PC-9 (cell line): Measurements from ENCODE around the gene C8G. TPM values are rescaled to one million over a fixed set of nuclear protein-coding genes. Genes with fewer than 3 reads are reported as not detected.

Experiments used
- BruUV-seq: library from RNA; stranded (reverse); fragments of 400-500 nt; replicated peaks from 2 replicates; lab custom pipeline; 2021; lab: Mats Ljungman, UMichigan
- CTCF ChIA-PET: fragments of 300-600 bp; sonication (Branson Sonifier 250); formaldehyde crosslinking; loops from one replicate; lab custom pipeline; 2022; ENCODE audit warnings: antibody characterized with exemption; lab: Charles Lee
- POLR2A ChIA-PET: fragments of 300-600 bp; sonication (Branson Sonifier 250); formaldehyde crosslinking; loops from one replicate; lab custom pipeline; 2022; ENCODE audit warnings: antibody characterized with exemption; ENCODE audit not compliant: unreplicated experiment; lab: Charles Lee
- DNase-seq, 2 experiments: peaks; one replicate each; pipeline versions ENCODE4 v3.0.0 to v3.0.0-alpha.2; 2015 to 2022; ENCODE audit warnings: mixed read lengths in 1 of 2
- H2AFZ ChIP-seq: fragments of 200-600 bp; sonication (generic); 2 replicates; pipeline ENCODE4 v1.8.1; 2017; ENCODE audit warnings: antibody characterized with exemption
- H3F3A ChIP-seq: fragments of 200-600 bp; sonication (generic); 2 replicates; pipeline ENCODE4 v1.8.1; 2017; ENCODE audit warnings: antibody characterized with exemption, mild to moderate bottlenecking, low read depth; ENCODE audit not compliant: insufficient read depth
- H3K27ac ChIP-seq: fragments of 200-600 bp; sonication (generic); 2 replicates; pipeline ENCODE4 v1.6.1; 2016; ENCODE audit warnings: mixed run types
- H3K27me3 ChIP-seq: fragments of 200-600 bp; sonication (generic); 2 replicates; pipeline ENCODE4 v1.6.1; 2016; ENCODE audit warnings: low read depth, mixed run types; ENCODE audit not compliant: insufficient read depth
- H3K36me3 ChIP-seq: fragments of 200-600 bp; sonication (generic); 2 replicates; pipeline ENCODE4 v1.6.1; 2016; ENCODE audit warnings: low read depth, mixed run types
- H3K4me1 ChIP-seq: fragments of 200-600 bp; sonication (generic); replicated peaks from 2 replicates; pipeline ENCODE4 v1.6.1; 2016; ENCODE audit warnings: mixed run types; ENCODE audit not compliant: insufficient read depth
- H3K4me2 ChIP-seq: fragments of 200-600 bp; sonication (generic); 2 replicates; pipeline ENCODE4 v1.6.1; 2017; ENCODE audit warnings: mixed run types
- H3K4me3 ChIP-seq: fragments of 200-600 bp; sonication (generic); 2 replicates; pipeline ENCODE4 v1.6.1; 2016; ENCODE audit warnings: mixed run types
- H3K79me2 ChIP-seq: fragments of 200-600 bp; sonication (generic); 2 replicates; pipeline ENCODE4 v1.6.1; 2017; ENCODE audit warnings: low read depth, mixed run types
- H3K9me2 ChIP-seq: fragments of 200-600 bp; sonication (generic); 2 replicates; pipeline ENCODE4 v1.8.1; 2017; ENCODE audit warnings: mild to moderate bottlenecking; ENCODE audit not compliant: insufficient read depth
- H3K9me3 ChIP-seq: fragments of 200-600 bp; sonication (generic); 2 replicates; pipeline ENCODE4 v1.8.1; 2016; ENCODE audit warnings: low read depth; ENCODE audit not compliant: insufficient read depth
- H4K20me1 ChIP-seq: fragments of 200-600 bp; sonication (generic); 2 replicates; pipeline ENCODE4 v1.8.1; 2017; ENCODE audit not compliant: insufficient read depth
- EZH2 ChIP-seq: fragments of 200-600 bp; sonication (generic); IDR thresholded peaks from 2 replicates; pipeline ENCODE4 v1.8.0; 2017; ENCODE audit warnings: antibody characterized with exemption, low read depth
- intact Hi-C: fragments of 100-400 bp; cut with micrococcal nuclease; formaldehyde crosslinking; loops from one replicate; pipeline ENCODE4 v1.10.0; 2022; ENCODE audit not compliant: unreplicated experiment
- total RNA-seq: library from RNA; stranded (reverse); gene quantifications from 2 replicates; pipeline ENCODE4 v1.2.3, GENCODE V29; 2021
- TF ChIP-seq, protein P1 (sequence below): fragments of 200-600 bp; sonication (generic); conservative IDR thresholded peaks from 2 replicates; pipeline ENCODE4 v1.6.1; 2017; ENCODE audit warnings: mixed run types, antibody characterized with exemption, mild to moderate bottlenecking, moderate library complexity

C8G gene
- total RNA-seq, 1 experiment from 2014 or later = 2.3 TPM

- ChIA-PET POLR2A (interaction anchor here (0.6 kb wide), 1 partner anchor 95 kb away, joined by 3 read pairs; no protein-coding TSS in a partner anchor), CTCF (no interaction called here)
- no peak overlapping the region for H3K27ac ChIP-seq
- peaks cover 8% of the 10 kb centered on the region for H3K4me1 ChIP-seq
- H3K9me3 ChIP-seq = no peaks in the 10 kb centered on the region
- TF ChIP-seq EZH2 = no peak
- TF ChIP-seq, protein P1, sequence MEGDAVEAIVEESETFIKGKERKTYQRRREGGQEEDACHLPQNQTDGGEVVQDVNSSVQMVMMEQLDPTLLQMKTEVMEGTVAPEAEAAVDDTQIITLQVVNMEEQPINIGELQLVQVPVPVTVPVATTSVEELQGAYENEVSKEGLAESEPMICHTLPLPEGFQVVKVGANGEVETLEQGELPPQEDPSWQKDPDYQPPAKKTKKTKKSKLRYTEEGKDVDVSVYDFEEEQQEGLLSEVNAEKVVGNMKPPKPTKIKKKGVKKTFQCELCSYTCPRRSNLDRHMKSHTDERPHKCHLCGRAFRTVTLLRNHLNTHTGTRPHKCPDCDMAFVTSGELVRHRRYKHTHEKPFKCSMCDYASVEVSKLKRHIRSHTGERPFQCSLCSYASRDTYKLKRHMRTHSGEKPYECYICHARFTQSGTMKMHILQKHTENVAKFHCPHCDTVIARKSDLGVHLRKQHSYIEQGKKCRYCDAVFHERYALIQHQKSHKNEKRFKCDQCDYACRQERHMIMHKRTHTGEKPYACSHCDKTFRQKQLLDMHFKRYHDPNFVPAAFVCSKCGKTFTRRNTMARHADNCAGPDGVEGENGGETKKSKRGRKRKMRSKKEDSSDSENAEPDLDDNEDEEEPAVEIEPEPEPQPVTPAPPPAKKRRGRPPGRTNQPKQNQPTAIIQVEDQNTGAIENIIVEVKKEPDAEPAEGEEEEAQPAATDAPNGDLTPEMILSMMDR = no peak
- H3K4me2 ChIP-seq = no peak overlapping the region
- no peaks in the 10 kb centered on the region for H3F3A ChIP-seq
- H4K20me1 ChIP-seq = no peaks in the 10 kb centered on the region
- no peak overlapping the region for H2AFZ ChIP-seq
- no peaks in the 10 kb centered on the region for H3K27me3 ChIP-seq
- intact Hi-C loops = no loop called here
- no peaks in the 10 kb centered on the region for H3K36me3 ChIP-seq
- BruUV-seq = no TSS peak
- no peak overlapping the region for H3K4me3 ChIP-seq
- no peaks in the 10 kb centered on the region for H3K9me2 ChIP-seq
- no peak for DNase-seq
- no peaks in the 10 kb centered on the region for H3K79me2 ChIP-seq
Observed at GRCh38 chr9:136969150-136969549, 24.1 kb downstream of the C8G start.

DNA sequence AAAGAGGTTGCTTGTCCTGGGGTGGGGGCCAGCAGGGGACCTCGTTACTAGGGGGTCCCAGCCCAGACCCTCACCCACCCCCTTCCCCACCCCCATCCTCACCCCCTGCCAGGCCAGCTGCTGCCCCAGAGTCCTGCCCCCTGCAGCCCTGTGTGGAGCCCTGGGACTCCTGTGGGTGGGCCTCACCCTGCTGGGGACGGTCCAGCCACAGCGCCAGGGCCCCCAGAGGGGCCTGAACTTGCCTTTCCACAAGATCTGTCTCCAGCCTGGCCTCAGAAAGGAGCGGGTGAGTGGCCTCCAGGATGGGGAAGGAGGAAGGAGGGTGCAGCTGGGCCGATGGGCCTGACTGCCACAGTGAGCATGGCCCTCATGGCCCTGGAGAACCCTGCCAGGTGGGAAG lies 24.7 kb downstream of the C8G start:
- no peak for DNase-seq
- H3K9me3 ChIP-seq = no peaks in the 10 kb centered on the region
- H3K9me2 ChIP-seq = no peaks in the 10 kb centered on the region
- H4K20me1 ChIP-seq = no peaks in the 10 kb centered on the region
- no peaks in the 10 kb centered on the region for H3F3A ChIP-seq
- TF ChIP-seq EZH2 = no peak
- TF ChIP-seq, protein P1 = no peak
- no TSS peak for BruUV-seq
- no peaks in the 10 kb centered on the region for H3K27me3 ChIP-seq
- H3K4me3 ChIP-seq = no peak overlapping the region
- no peaks in the 10 kb centered on the region for H3K79me2 ChIP-seq
- no peaks in the 10 kb centered on the region for H3K36me3 ChIP-seq
- no peak overlapping the region for H2AFZ ChIP-seq
- no peak overlapping the region for H3K27ac ChIP-seq
- ChIA-PET POLR2A (no interaction called here), CTCF (no interaction called here)
- intact Hi-C loops = no loop called here
- peaks cover 1% of the 10 kb centered on the region for H3K4me1 ChIP-seq
- no peak overlapping the region for H3K4me2 ChIP-seq

- BruUV-seq = no TSS peak
- CTCF ChIA-PET = no interaction called here
- Histone ChIP-seq H3K4me1 (no peaks in the 10 kb centered on the region), H3K9me3 (no peaks in the 10 kb centered on the region), H4K20me1 (no peaks in the 10 kb centered on the region), H3K4me3 (no peak overlapping the region), H3F3A (no peaks in the 10 kb centered on the region), H3K27ac (no peak overlapping the region), H2AFZ (no peak overlapping the region), H3K27me3 (no peaks in the 10 kb centered on the region), H3K36me3 (no peaks in the 10 kb centered on the region), H3K9me2 (no peaks in the 10 kb centered on the region), H3K4me2 (no peak overlapping the region), H3K79me2 (no peaks in the 10 kb centered on the region)
- DNase-seq = no peak
- TF ChIP-seq EZH2 = no peak
- TF ChIP-seq, protein P1 = no peak
- intact Hi-C loops = no loop called here
- POLR2A ChIA-PET = no interaction called here
Observed at GRCh38 chr9:136970361-136970760, 25.3 kb downstream of the C8G start.
